GM19025 (cell line): ENCODE measurements around the gene PRDM7.

ENCODE experiments used
- ATAC-seq: cut with Tn5 transposase; IDR thresholded peaks from one replicate; pipeline ENCODE4 v1.9.1; 2021; ENCODE audit warnings: mild to moderate bottlenecking, low read depth, moderate library complexity; ENCODE audit not compliant: unreplicated experiment

Gene PRDM7

DNA sequence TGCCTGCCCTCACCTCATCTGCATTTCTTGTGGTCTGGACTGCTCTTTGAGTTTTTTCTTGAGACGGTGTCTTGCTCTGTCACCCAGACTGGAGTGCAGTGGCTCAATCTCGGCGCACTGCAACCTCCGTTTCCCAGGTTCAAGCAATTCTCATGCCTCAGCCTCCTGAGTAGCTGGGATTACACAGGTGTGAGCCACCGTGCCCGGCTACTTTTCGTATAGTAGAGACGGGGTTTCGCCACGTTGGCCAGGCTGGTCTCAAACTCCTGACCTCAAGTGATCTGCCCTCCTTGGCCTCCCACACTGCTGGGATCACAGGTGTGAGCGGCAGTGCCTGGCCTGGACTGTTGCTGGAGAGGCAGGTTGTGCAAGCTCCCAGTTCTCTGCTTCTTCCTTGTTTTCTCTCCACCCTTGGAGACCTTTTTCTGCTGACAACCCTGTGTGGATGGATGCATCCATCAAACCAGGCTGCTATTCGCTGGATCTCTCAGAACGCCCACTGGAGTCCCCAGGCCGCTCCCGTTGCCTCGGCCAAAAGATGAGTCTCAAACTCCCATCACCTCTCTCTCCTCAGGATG lies 35.1 kb downstream of the PRDM7 start:
- no peak for ATAC-seq

DNA sequence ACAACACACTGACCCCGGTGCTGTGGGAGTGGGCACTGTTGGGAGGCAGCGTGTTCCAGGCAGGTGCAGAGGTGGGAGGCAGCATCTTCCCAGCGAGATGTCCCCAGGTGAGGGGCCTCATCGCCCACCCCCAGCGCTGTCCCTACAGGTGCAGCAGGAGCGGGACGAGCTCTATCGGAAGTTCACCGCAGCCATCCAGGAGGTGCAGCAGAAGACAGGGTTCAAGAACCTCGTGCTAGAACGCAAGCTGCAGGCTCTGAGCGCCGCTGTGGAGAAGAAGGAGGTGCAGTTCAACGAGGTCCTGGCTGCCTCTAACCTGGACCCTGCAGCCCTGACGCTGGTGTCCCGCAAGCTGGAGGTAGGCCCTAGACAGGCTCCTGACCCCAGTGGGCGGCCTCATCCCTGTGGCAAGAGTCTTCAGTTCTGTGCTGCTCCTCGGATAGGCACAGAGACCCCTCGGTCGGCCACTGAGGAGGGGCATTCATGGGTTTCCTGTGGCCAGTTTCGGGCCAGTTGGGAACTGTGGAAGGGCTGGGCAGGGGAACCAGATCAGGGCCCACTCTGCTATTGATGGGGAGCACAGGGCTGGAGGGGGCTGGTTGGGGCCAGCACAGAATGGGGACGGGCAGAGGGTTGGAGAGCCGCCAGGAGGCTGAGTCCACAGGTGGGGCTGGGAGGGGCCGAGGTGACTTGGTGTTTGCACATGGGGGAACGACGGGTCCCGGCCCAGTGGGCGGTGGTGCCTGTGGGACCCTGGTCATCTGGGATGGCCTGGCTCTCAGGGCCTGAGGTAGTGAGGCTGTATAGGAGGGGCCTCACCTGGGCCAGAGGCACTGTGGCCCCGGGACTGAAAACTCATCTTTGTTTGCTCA lies 36.7 kb downstream of the PRDM7 start:
- ATAC-seq: no peak

DNA sequence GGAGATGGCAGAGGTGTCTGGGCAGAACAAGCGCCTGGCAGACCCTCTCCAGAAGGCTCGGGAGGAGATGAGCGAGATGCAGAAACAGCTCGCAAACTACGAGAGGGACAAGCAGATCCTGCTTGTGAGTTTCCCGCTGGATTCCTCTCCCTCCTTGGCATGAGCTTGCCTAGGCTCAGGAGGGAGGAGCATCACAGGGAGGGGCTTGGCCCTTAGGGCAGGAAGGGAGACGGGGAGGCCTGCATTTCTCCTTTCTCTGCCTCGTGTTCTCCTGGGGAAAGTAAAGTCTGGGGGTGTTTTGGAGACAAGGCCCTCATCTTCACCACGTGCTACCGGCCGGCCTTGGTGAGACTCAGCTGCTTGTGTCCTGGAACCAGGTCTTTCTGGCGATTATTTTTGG lies 39.9 kb downstream of the PRDM7 start:
- no peak for ATAC-seq

DNA sequence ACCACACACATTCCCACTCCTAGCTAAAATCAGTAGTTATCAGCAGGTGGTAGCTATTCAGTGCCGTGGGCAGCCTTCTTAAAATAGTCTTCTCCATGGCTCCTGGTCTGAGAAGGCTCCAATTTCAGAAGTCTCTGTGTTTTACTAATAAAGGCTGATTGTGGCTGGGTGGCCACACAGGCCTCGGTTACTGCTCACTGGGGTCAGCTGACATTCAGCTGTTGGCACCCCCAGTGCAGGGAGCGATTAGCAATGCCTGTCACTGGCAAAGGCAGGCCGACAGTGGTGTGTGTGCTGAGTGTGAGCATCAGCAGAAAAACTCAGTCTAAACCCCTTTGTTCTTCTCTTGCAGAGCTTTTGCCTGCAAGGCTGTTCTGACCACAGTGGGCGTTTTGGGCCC lies 41.2 kb downstream of the PRDM7 start:
- no peak for ATAC-seq

DNA sequence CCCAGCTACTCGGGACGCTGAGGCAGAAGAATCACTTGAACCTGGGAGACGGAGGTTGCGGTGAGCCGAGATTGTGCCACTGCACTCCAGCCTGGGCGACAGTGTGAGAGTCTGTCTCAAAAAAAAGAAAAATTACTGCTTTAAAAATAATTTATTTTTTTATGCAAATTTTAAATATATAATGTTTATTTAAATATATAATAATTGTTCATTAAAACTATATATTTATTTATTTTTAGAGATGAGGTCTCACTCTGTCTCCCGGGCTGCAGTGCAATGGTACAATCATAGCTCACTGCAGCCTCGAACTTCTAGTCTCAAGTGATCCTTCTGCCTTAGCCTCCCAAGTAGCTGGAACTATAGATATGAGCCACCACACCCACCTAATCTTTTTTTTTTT lies 42.6 kb downstream of the PRDM7 start:
- ATAC-seq: no peak

DNA sequence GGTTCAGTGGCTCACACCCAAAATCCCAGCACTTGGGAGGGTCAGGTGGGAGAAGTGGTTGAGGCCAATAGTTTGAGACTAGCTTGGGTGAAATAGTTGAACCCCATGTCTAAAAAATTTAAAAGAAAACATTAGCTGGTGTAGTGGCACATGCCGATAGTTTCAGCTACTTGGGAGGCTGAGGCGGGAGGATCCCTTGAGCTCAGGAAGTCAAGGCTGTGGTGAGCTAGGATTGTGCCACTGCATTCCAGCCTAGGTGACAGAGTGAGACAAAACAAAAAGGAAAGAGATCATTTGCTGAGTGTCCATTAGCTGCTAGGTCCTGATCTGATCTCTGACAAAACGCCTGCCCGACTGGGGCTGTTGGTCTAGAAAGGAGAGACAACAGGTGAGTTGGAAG lies 43.7 kb downstream of the PRDM7 start:
- no peak for ATAC-seq

DNA sequence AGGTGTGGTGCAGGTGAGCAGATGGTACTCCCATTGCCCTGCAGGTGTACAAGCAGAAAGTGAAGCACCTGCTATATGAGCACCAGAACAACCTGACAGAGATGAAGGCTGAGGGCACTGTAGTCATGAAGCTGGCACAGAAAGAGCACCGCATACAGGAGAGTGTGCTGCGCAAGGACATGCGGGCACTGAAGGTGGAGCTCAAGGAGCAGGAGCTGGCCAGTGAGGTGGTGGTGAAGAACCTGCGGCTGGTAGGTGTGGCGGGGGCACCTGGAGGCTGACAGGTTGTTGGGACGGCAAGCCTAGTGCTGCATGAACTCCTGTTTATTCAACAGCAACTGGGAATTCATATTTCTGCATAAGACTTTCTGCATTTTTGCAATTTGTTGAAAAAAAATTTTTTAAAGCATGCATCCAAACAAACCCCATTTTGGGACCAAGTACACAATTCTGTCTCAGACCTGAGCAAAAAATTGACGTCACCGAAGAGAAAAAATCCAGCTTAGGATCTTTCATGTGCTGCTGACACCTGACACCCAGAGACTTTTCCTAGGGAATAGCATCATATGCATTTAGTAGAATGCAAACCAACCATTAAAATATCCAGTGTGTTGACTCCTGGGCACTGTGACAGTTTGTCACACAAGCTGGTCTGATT lies 44.3 kb downstream of the PRDM7 start:
- no peak for ATAC-seq

DNA sequence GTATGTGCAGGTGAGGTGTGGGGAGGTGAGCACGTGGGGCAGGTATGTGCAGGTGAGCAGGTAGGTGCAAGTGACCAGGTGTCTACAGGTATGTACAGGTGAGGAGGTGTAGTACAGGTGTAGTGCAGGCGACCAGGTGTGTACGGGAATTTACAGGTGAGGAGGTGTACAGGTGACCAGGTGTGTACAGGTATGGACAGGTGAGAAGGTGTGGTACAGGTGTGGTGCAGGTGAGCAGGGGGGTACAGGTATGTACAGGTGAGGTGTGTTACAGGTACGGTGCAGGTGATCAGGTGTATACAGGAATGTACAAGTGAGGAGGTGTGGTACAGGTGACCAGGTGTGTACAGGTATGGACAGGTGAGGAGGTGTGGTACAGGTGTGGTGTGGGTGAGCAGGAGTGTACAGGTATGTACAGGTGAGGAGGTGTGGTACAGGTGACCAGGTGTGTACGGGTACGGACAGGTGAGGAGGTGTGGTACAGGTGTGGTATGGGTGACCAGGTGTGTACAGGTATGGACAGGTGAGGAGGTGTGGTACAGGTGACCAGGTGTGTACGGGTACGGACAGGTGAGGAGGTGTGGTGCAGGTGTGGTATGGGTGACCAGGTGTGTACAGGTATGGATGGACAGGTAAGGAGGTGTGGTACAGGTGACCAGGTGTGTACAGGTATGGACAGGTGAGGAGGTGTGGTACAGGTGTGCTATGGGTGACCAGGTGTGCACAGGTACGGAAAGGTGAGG lies 45.0 kb downstream of the PRDM7 start:
- no peak for ATAC-seq

DNA sequence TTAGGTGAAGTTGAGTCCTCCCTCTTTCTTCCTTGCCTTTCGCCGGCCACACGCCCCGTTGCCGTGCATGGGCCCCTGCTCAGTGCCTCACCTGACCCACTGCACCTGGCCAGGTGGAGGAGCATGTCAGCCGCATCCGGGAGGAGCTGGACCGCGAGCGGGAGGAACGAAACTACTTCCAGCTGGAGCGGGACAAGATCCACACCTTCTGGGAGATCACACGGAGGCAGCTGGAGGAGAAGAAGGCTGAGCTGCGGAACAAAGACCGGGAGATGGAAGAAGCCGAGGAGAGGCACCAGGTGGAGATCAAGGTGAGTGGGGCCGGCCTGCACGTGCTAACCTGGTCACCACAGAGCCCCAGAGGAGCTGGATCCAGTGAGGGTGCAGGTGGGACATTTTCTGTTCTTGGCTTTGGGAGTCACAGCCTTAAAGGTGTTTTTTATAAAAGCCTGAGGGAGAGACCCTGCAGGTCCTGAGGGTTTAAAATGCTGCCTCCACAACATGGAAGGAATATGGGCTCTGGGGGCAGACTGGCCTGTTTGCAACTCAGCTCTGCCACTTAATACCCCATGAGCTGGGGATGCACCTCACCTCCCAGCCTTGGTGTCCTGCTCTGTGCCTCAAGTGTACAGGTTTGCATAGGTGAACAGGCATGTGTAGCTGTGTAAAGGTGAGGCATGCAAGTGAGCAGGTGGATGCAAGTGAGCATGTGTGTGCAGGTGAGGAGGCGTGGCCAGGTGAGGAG lies 45.8 kb downstream of the PRDM7 start:
- ATAC-seq: no peak

DNA sequence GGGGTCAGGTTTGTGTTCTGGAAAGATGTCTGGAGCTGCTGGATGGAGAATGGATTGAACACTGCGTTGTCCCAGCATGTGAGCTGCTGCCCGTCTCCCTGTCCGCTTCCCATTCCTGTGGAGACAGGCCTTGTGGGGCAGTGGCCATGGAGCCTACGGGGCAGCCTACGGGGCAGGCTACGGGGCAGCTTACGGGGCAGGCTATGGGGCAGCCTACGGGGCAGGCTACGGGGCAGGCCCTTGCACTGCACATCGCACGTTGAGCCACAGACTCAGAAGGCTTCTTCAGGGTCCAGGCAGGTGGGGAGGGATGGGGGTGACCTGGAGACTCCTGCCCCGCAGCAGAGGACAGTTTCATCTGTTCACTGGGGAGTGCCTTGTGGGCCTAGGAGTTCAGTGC lies 48.1 kb downstream of the PRDM7 start:
- no peak for ATAC-seq

DNA sequence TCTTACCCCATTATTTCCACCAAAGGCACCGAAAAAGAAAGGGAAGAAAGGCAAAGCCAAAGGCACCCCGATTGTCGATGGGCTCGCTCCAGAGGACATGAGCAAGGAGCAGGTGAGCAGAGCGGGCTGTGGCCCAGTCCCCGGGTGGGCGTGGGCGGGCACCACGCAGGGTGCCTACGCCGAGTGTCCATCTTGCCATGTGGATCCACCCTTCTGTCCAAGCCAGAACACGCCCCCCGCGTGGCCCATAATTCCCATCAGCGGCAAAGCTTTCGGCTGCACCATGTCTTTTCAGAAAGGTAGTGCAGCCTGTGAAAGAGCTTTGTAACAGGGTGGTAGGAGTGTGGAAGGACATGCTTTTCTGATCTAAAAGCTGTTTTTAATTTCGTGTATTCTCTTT lies 49.5 kb downstream of the PRDM7 start:
- no peak for ATAC-seq

DNA sequence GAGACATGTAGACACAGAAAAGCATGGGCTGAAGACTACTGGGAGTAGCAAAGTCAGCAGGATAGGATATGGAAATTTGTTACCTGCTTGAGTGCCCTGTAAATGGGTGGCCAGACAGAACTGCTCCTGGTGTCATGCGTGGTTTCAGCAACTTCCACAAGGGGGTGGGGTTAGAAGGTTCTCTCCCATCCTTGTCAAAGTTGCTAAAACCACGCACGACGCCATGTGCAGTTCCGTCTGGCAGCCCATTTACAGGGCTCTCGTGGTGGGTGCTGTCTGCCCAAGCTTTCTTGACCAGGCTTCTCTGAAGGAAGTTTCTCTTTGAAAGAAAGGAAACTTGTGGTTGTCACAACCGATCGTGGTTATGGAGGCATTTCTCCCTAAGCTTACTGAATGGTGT lies 51.0 kb downstream of the PRDM7 start:
- no peak for ATAC-seq

DNA sequence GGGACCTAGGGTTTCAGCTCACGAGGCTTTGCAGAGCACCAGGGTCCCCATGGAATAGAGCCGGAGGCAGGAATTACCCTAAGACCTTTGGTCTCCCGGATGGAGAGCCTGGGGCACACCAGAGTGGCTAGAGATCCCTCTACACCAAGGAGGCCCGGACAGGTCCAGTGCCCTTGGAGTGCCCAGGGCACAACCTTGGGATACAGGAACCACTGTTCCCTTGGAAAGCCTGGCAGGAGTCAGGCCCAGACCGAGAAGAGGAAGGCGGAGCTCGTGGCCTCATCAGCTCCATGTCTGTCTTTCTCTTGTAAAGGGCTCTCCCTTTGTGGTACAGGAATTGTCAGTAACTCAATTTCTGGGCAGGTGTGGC lies 54.1 kb downstream of the PRDM7 start:
- no peak for ATAC-seq

DNA sequence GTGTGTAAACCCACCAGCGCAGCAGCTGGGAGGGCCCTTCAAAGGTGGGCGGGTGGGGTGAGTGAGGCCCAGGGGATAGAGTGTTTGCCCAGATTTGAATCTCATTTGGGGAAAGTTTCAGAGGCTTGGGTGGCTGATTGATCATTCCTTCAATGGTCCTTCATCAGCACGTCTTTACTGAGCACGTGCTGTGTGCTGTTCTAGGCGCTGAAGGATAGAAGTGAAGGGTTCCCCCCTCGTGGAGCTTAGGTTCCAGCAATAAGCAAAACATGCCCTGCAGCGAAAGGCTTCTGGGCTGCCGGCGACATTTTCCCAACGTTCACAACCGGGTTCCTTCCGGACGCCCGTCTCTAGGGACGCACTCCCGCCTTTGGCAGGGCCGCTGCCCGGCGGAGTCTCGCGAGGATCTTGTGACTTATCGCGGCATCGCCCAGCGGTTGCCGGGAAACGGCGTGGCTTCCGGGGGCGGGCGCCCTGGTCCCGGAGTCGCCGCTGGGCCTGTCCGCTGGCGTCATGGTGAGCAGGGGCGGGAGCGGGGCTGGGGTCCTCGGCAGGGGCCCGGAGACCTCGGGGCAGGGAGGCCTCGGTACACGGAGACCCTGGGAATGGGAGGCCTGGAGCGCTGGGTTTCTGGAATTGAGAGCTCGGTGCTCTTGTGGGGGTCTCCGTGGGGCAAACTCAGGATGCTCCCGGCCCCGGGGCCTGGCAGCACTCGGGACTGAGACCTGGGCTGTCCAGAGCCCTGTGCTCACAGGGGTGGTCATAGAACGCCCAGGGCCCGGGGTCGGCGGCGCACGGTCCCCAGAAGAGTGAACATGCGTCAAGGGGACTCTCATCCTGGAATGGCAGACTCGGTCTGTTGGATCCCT lies 54.7 kb downstream of the PRDM7 start:
- no peak for ATAC-seq

DNA sequence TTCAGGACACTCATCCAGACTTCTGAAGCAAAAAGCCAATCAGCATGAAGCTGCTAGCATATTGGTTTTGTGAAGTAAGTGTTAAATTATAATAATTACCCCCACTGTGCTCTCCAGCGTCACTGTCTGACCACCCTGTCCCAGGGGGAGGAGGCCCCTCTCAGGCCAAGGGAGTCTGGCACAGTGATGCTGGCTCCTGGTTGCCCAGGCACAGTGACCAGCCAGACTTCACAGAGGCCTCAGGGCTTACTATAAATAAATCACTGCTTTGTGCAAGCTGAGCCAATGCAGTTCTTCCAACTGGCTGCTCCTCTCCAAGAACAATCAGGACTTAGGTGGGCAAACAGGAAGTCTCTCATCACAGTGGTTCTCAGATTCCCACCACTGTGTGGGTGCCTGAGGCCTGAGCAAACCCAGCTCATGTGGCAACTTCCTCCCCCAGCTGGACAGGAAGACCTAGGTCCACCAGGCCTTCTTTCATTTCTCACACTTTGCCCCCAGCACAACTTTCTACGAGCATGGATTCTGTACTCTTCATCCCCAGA lies 56.2 kb downstream of the PRDM7 start:
- ATAC-seq: no peak

DNA sequence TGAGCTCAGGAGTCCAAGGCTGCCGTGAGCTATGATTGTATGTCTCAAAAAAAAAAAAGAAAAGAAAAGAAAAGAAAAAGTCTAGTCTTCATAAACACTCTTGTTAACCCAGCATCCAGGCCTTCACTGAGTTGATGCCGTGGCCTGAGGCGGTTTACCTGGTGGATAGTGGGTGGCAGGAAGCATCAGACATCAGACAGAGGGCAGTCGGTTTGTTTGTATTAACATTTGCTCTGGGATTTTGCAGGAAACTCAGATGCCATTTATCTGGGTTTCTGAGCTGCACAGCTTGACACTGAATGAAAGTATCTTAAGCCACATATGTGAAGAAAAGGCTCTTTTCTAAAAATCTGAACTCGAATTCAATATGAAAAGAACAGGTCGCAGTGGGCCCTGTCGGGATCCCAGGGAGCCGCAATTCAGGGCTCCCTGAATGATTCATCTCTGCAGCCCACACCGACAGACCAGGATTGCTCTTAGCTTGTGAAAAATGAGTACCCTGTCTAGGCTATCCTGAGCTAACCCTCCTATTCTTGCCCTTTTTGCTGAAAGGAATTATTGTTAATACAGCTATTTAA lies 56.8 kb downstream of the PRDM7 start:
- ATAC-seq: no peak

DNA sequence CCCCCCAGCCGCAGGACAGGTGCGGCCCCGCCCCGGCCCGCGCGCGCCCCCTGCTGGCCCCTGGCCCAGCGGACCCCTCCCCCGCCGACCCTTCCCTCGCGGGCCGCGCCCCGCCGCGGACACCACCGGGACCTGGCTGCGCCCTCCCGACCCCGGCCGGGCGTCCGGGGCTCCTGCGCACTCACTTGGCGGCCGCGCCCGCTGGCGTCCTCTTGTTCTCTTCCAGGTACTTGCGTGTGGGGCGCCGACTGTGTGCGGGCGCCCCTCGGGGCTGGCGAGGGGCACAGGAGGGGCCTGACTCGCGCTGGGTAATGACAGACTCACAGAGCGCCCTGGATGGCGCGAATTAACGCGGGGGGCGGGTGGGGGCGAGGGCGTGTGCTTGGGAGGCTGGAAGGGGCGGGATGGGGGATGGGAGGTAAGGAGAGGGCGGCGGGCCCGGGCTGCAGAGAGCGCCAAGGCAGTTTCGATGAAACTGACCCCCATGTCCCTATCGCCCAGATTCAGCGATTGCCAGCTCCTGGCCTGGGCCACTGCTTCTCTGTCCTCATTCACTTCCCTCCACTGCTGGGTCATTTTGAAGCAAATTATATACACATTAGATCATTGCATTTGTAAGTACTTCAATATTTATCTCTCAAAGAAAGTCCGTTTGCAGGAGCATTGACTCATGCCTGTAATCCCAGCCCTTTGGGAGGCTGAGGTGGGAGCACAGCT lies 57.4 kb downstream of the PRDM7 start:
- no peak for ATAC-seq
